Endodermal cell (in vitro differentiated cells): ENCODE results near the gene DNHD1. TPM values are rescaled to one million over a fixed set of nuclear protein-coding genes. Genes with fewer than 3 reads are reported as not detected.
A peak's percentile ranks its signal among the peaks of the same experiment; 100 is the strongest.

ENCODE experiments used
- DNase-seq: peaks from one replicate; pipeline ENCODE4 v3.0.0-alpha.2; 2017
- H3K27ac ChIP-seq: 2 replicates; pipeline ENCODE4 v1.5.1; 2013; ENCODE audit warnings: mild to moderate bottlenecking, low read depth, low read length, moderate library complexity
- H3K27me3 ChIP-seq: 2 replicates; pipeline ENCODE4 v1.6.1; 2013; ENCODE audit warnings: mild to moderate bottlenecking, low read length, moderate library complexity; ENCODE audit not compliant: insufficient read depth, control insufficient read depth, poor library complexity, severe bottlenecking
- H3K36me3 ChIP-seq: 2 replicates; pipeline ENCODE4 v1.7.0; 2013; ENCODE audit warnings: mild to moderate bottlenecking, low read length, moderate library complexity; ENCODE audit not compliant: control insufficient read depth, insufficient read depth
- H3K4me1 ChIP-seq: one replicate; pipeline ENCODE4 v1.7.0; 2013; ENCODE audit warnings: low read length; ENCODE audit not compliant: control insufficient read depth, insufficient read depth
- H3K4me3 ChIP-seq: 2 replicates; pipeline ENCODE4 v1.5.1; 2013; ENCODE audit warnings: mild to moderate bottlenecking, low read length, moderate library complexity
- H3K9ac ChIP-seq: 2 replicates; pipeline ENCODE4 v1.6.1; 2013; ENCODE audit warnings: mild to moderate bottlenecking, low read length, moderate library complexity; ENCODE audit not compliant: poor library complexity, severe bottlenecking; ENCODE audit errors: extremely low read depth
- H3K9me3 ChIP-seq: 2 replicates; pipeline ENCODE4 v1.6.1; 2013; ENCODE audit warnings: mild to moderate bottlenecking, low read length, moderate library complexity; ENCODE audit not compliant: control insufficient read depth
- H3K27ac Mint-ChIP-seq: 2 replicates; pipeline ENCODE4 v1.8.0; 2020; ENCODE audit warnings: mixed read lengths
- H3K27me3 Mint-ChIP-seq: 2 replicates; pipeline ENCODE4 v1.8.0; 2021; ENCODE audit warnings: mild to moderate bottlenecking, mixed read lengths; ENCODE audit not compliant: insufficient read depth
- H3K36me3 Mint-ChIP-seq: 2 replicates; pipeline ENCODE4 v1.8.0; 2020; ENCODE audit warnings: low read depth, mixed read lengths
- H3K4me1 Mint-ChIP-seq: 2 replicates; pipeline ENCODE4 v1.8.0; 2020; ENCODE audit warnings: mixed read lengths
- H3K4me3 Mint-ChIP-seq: 2 replicates; pipeline ENCODE4 v1.8.0; 2020; ENCODE audit warnings: mild to moderate bottlenecking, moderate library complexity, mixed read lengths
- H3K9me3 Mint-ChIP-seq: 2 replicates; pipeline ENCODE4 v1.8.0; 2020; ENCODE audit warnings: mild to moderate bottlenecking, mixed read lengths
- CTCF ChIP-seq: fragments of 200-600 bp; sonication (generic); conservative IDR thresholded peaks from 2 replicates; pipeline ENCODE4 v1.5.0; 2021; ENCODE audit warnings: antibody characterized with exemption, mild to moderate bottlenecking
- WGBS, 2 experiments: methylation state at CpG; one replicate each; pipeline versions ENCODE4 v1.1.5 to v1.1.7; 2013; ENCODE audit warnings: missing lambda C conversion rate in 2 of 2, mixed read lengths in 1 of 2; ENCODE audit not compliant: insufficient coverage in 1 of 2, insufficient read length in 1 of 2; 5-methylcytosine and 5-hydroxymethylcytosine counted together
- total RNA-seq, 2 donors: library from RNA; stranded (reverse); fragmentation: NEBNext Ultra II Directional in 1 of 2; extraction: Animal tissue kit (Norgen Biotek cat#: 25700) in 1 of 2; gene quantifications; 2 replicates in 1 of 2; 3 replicates in 1 of 2; pipeline ENCODE4 v1.2.1, GENCODE V29; 2021

The DNHD1 gene
- total RNA-seq, 2 donors from 2014 or later, result 11.0 to 12.2 TPM

DNA sequence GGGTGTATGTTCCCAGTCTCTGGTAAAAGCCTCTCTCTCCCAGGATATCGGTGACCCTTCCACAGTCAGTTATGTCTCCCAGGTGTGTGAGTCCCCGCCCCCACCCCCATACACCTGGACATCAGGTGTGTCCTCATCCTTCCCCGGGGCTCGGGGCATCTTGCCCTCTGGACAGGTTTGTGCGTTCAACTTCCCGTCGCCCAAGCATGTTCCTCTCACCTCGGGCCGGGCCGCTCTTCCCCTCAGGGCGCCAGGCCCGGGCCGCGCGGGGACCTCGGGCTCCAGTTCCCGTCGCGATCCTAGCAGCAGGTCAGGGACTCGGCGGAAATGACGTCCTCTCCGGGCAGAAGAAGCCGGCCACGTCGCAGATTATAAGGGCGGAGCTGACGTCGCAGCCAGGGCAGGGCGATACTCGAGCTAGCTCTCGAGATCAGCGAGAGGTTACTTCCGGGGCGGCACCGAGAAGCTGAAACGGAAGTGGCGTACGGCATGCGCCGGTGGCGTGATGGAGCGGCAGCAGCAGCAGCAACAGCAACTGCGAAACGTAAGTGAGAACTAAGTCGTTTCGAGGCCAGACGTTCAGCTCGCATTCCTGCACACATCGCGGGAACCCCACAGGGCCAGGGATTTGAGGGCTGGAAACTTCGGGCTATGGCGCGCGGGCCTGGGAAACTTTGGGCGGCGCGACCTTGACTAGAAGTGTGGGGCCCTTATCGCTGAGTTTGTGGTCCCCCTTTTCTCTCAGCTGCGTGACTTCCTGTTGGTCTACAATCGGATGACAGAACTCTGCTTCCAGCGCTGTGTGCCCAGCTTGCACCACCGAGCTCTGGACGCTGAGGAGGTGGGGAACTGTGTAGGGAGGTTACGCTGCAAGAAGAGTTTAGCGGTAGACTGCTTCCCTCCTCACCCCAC, 15.8 kb upstream of the DNHD1 start, which contains the start of the genes ARFIP2 and TIMM10B:
TSS of gene ARFIP2 (minus strand) at position 320 of the 912 bp plus-strand sequence. CDS start 910 bp downstream, outside the sequence.
TSS of gene TIMM10B (plus strand) at position 490 of the 912 bp plus-strand sequence. CDS start at position 506, 16 bp downstream.
- Mint-ChIP-seq H3K36me3 (peaks cover 50% of the 10 kb centered on the region), H3K27me3 (no peaks in the 10 kb centered on the region), H3K9me3 (no peaks in the 10 kb centered on the region), H3K27ac (peak within 1 kb of the TSS; percentile 99), H3K4me3 (peak within 1 kb of the TSS; percentile 94), H3K4me1 (peaks cover 13% of the 10 kb centered on the region)
- Histone ChIP-seq H3K27ac (peak within 1 kb of the TSS; percentile 92), H3K4me3 (peak within 1 kb of the TSS; percentile 97), H3K36me3 (peaks cover 64% of the 10 kb centered on the region), H3K27me3 (no peaks in the 10 kb centered on the region), H3K4me1 (peaks cover 4% of the 10 kb centered on the region), H3K9ac (peak within 1 kb of the TSS; percentile 98), H3K9me3 (no peaks in the 10 kb centered on the region)
- 0% methylated on average over 44 to 64 of the region's 66 CpGs for WGBS, 2 experiments
- DNase-seq, result peak; percentile 99
- TF ChIP-seq CTCF, result no peak

DNA sequence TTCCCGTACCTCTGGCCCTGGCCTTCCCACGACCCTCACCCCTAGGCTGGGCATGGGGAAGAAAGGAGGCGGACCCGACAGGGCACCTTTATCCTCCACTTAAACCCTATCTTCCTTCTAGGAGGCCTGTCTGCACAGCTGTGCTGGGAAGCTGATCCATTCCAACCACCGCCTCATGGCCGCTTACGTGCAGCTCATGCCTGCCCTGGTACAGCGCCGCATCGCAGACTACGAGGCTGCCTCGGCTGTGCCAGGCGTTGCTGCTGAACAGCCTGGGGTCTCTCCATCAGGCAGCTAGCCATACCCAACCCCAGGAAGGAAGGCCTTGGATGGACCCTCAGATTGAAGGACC, 15.2 kb upstream of the DNHD1 start:
- TF ChIP-seq CTCF, result no peak
- Histone ChIP-seq H3K27ac (peak overlapping the region; percentile 92), H3K36me3 (peaks cover 60% of the 10 kb centered on the region), H3K9me3 (no peaks in the 10 kb centered on the region), H3K4me3 (peak overlapping the region; percentile 97), H3K4me1 (peaks cover 4% of the 10 kb centered on the region), H3K27me3 (no peaks in the 10 kb centered on the region), H3K9ac (peak overlapping the region; percentile 98)
- no peaks in the 10 kb centered on the region for H3K9me3 Mint-ChIP-seq
- peaks cover 46% of the 10 kb centered on the region for H3K36me3 Mint-ChIP-seq
- 14 to 27% methylated on average over 12 to 13 of the region's 13 CpGs for WGBS, 2 experiments
- peak; percentile 57 for DNase-seq
- H3K27ac Mint-ChIP-seq, result peak overlapping the region; percentile 99
- no peaks in the 10 kb centered on the region for H3K27me3 Mint-ChIP-seq
- peak overlapping the region; percentile 94 for H3K4me3 Mint-ChIP-seq
- H3K4me1 Mint-ChIP-seq, result peaks cover 13% of the 10 kb centered on the region

- TF ChIP-seq CTCF, result no peak
- Mint-ChIP-seq H3K36me3 (peaks cover 41% of the 10 kb centered on the region), H3K27me3 (no peaks in the 10 kb centered on the region), H3K9me3 (no peaks in the 10 kb centered on the region), H3K4me3 (peak overlapping the region; percentile 94), H3K4me1 (peaks cover 13% of the 10 kb centered on the region), H3K27ac (peak overlapping the region; percentile 78)
- H3K36me3 ChIP-seq, result peaks cover 60% of the 10 kb centered on the region
- H3K27ac ChIP-seq, result no peak overlapping the region
- peak overlapping the region; percentile 98 for H3K9ac ChIP-seq
- H3K4me3 ChIP-seq, result peak overlapping the region; percentile 97
- 92 to 95% methylated on average over 3 to 4 of the region's 4 CpGs for WGBS, 2 experiments
- no peak for DNase-seq
- no peaks in the 10 kb centered on the region for H3K27me3 ChIP-seq
- H3K4me1 ChIP-seq, result peaks cover 7% of the 10 kb centered on the region
- no peaks in the 10 kb centered on the region for H3K9me3 ChIP-seq
Measured at GRCh38 chr11:6482441-6482840, 14.6 kb upstream of the DNHD1 start.
